ENCODE measurements around the gene KLHL36.
"Not testable (repeated sequence)": the region's sequence is repeated elsewhere in the genome, so short reads cannot be mapped to it uniquely, and the experiment has no call there.

KLHL36 gene

GRCh38 chr16:84673561-84673960 lies 25.2 kb downstream of the KLHL36 start:
- no peak for DNase-seq

GRCh38 chr16:84675423-84675822 lies 27.1 kb downstream of the KLHL36 start:
- DNase-seq = no peak

GRCh38 chr16:84675884-84676283 lies 27.6 kb downstream of the KLHL36 start:
- DNase-seq = no peak

- no peak for DNase-seq
Measured at GRCh38 chr16:84677017-84677803, 28.9 kb downstream of the KLHL36 start.

GRCh38 chr16:84677849-84678248 lies 29.5 kb downstream of the KLHL36 start:
- DNase-seq = no peak

- DNase-seq = no peak
Measured at GRCh38 chr16:84678541-84678940, 30.2 kb downstream of the KLHL36 start.

- no peak for DNase-seq
Measured at GRCh38 chr16:84680165-84680842, 32.0 kb downstream of the KLHL36 start.

- DNase-seq = no peak
Measured at GRCh38 chr16:84680843-84681629, 32.7 kb downstream of the KLHL36 start.

- no peak for DNase-seq
Measured at GRCh38 chr16:84683691-84684591, 35.6 kb downstream of the KLHL36 start.

- DNase-seq = no peak
Measured at GRCh38 chr16:84684592-84684965, 36.3 kb downstream of the KLHL36 start.

GRCh38 chr16:84685210-84685609 lies 36.9 kb downstream of the KLHL36 start:
- no peak for DNase-seq

- no peak for DNase-seq
Measured at GRCh38 chr16:84686707-84687298, 38.5 kb downstream of the KLHL36 start.

GRCh38 chr16:84687715-84688114 lies 39.4 kb downstream of the KLHL36 start:
- peak; percentile 41 for DNase-seq

GRCh38 chr16:84688163-84688562 lies 39.9 kb downstream of the KLHL36 start:
- DNase-seq = not testable (repeated sequence)

GRCh38 chr16:84689111-84689510 lies 40.8 kb downstream of the KLHL36 start:
- peak; percentile 88 for DNase-seq

GRCh38 chr16:84690088-84690819 lies 41.9 kb downstream of the KLHL36 start:
- DNase-seq = no peak

GRCh38 chr16:84692451-84693214 lies 44.3 kb downstream of the KLHL36 start:
- no peak for DNase-seq

GRCh38 chr16:84693869-84694268 lies 45.6 kb downstream of the KLHL36 start:
- not testable (repeated sequence) for DNase-seq

GRCh38 chr16:84694980-84695379 lies 46.7 kb downstream of the KLHL36 start:
- DNase-seq = no peak

GRCh38 chr16:84699147-84699711 lies 50.9 kb downstream of the KLHL36 start:
- DNase-seq = no peak

Data from amniotic stem cell (primary cell).